ENCODE results near the gene CRABP2. TPM values are rescaled to one million over a fixed set of nuclear protein-coding genes. Genes with fewer than 3 reads are reported as not detected.

Gene CRABP2
- total and polyA plus RNA-seq, 2 of the 13 experiments (the other 11 are each of a cell fraction or from before 2014, with no cell fraction given): 0.40 to 0.60 TPM

DNA sequence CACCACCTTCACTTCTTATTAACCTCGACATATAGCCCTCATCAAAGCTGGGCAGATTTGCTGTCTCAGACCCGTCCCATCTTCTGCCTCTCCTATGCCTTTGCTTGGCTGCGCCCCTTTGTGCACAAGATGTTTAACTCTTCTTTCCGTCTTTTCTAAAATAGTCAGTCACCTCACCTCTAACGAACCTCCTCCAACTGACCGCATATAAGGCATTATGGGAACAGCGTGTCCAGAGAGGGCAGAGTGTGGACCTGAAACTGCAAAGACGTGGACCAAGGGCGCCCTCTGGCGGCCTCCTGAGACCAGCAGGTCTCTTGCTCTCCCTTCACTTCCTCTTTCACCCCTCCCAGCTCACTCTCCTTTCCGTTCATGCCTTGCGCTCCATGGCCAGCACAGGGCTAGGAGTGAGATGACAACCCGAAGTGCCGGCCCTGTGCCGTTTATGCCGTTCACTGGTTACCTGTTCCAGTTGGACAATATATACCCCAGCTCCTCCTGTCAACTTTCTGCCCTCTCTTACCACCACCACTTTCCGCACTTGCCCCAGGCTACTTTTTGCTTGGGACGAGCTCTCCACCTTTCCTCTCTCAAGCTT, 20.4 kb upstream of the CRABP2 start (continued):
- TF ChIP-seq MTA3 (CRISPR knock-in tag; IDR thresholded peaks at IDR 0.05): no peak
- TF ChIP-seq ZFP1 (CRISPR knock-in tag; IDR thresholded peaks at IDR 0.05): no peak
- no peak for TF ChIP-seq NFIC (IDR thresholded peaks at IDR 0.05; ENCODE audit: low read length)
- TF ChIP-seq GABPB1 (CRISPR knock-in tag; IDR thresholded peaks at IDR 0.05): peak; percentile 60
- no peak for TF ChIP-seq ZNF335 (CRISPR knock-in tag; IDR thresholded peaks at IDR 0.05)
- TF ChIP-seq ZFP41 (CRISPR knock-in tag; IDR thresholded peaks at IDR 0.05; ENCODE audit: borderline replicate concordance): no peak
- no peak for TF ChIP-seq ZSCAN20 (CRISPR knock-in tag; IDR thresholded peaks at IDR 0.05; ENCODE audit: borderline replicate concordance)
- no peak for TF ChIP-seq REL (CRISPR knock-in tag; conservative IDR thresholded peaks at IDR 0.05)
- no peak; the same call in 1 of the 2 replicates for TF ChIP-seq ZMYM4 (CRISPR knock-in tag; IDR thresholded peaks at IDR 0.05)
- no peak for TF ChIP-seq ZNF557 (CRISPR knock-in tag; IDR thresholded peaks at IDR 0.05)
- TF ChIP-seq, protein P1, sequence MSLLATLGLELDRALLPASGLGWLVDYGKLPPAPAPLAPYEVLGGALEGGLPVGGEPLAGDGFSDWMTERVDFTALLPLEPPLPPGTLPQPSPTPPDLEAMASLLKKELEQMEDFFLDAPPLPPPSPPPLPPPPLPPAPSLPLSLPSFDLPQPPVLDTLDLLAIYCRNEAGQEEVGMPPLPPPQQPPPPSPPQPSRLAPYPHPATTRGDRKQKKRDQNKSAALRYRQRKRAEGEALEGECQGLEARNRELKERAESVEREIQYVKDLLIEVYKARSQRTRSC (CRISPR knock-in tag; IDR thresholded peaks at IDR 0.05; ENCODE audit: low read depth): no peak
- TF ChIP-seq MIER3 (CRISPR knock-in tag; IDR thresholded peaks at IDR 0.05; ENCODE audit: borderline replicate concordance): no peak
- no peak for TF ChIP-seq RFXANK (CRISPR knock-in tag; IDR thresholded peaks at IDR 0.05)
- TF ChIP-seq, protein P2, sequence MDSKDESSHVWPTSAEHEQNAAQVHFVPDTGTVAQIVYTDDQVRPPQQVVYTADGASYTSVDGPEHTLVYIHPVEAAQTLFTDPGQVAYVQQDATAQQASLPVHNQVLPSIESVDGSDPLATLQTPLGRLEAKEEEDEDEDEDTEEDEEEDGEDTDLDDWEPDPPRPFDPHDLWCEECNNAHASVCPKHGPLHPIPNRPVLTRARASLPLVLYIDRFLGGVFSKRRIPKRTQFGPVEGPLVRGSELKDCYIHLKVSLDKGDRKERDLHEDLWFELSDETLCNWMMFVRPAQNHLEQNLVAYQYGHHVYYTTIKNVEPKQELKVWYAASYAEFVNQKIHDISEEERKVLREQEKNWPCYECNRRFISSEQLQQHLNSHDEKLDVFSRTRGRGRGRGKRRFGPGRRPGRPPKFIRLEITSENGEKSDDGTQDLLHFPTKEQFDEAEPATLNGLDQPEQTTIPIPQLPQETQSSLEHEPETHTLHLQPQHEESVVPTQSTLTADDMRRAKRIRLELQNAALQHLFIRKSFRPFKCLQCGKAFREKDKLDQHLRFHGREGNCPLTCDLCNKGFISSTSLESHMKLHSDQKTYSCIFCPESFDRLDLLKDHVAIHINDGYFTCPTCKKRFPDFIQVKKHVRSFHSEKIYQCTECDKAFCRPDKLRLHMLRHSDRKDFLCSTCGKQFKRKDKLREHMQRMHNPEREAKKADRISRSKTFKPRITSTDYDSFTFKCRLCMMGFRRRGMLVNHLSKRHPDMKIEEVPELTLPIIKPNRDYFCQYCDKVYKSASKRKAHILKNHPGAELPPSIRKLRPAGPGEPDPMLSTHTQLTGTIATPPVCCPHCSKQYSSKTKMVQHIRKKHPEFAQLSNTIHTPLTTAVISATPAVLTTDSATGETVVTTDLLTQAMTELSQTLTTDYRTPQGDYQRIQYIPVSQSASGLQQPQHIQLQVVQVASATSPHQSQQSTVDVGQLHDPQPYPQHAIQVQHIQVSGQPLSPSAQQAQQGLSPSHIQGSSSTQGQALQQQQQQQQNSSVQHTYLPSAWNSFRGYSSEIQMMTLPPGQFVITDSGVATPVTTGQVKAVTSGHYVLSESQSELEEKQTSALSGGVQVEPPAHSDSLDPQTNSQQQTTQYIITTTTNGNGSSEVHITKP (CRISPR knock-in tag; IDR thresholded peaks at IDR 0.05; ENCODE audit: low read depth): no peak
- TF ChIP-seq, protein P3, sequence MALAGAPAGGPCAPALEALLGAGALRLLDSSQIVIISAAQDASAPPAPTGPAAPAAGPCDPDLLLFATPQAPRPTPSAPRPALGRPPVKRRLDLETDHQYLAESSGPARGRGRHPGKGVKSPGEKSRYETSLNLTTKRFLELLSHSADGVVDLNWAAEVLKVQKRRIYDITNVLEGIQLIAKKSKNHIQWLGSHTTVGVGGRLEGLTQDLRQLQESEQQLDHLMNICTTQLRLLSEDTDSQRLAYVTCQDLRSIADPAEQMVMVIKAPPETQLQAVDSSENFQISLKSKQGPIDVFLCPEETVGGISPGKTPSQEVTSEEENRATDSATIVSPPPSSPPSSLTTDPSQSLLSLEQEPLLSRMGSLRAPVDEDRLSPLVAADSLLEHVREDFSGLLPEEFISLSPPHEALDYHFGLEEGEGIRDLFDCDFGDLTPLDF (CRISPR knock-in tag; IDR thresholded peaks at IDR 0.05): no peak
- no peak for TF ChIP-seq SMAD1 (CRISPR knock-in tag; IDR thresholded peaks at IDR 0.05; ENCODE audit: borderline replicate concordance, low read depth)
- TF ChIP-seq ATF3 (CRISPR knock-in tag; IDR thresholded peaks at IDR 0.05): no peak
- TF ChIP-seq ZNF362 (CRISPR knock-in tag; IDR thresholded peaks at IDR 0.05; ENCODE audit: borderline replicate concordance): no peak
- no peak for TF ChIP-seq PLSCR1 (CRISPR knock-in tag; IDR thresholded peaks at IDR 0.05; ENCODE audit: borderline replicate concordance)
- TF ChIP-seq RAD51 (IDR thresholded peaks at IDR 0.05; ENCODE audit: borderline replicate concordance): no peak
- TF ChIP-seq KLF13 (CRISPR knock-in tag; IDR thresholded peaks at IDR 0.05): no peak
- TF ChIP-seq NFKB2 (CRISPR knock-in tag; IDR thresholded peaks at IDR 0.05; ENCODE audit: borderline replicate concordance): no peak
- TF ChIP-seq MYNN (CRISPR knock-in tag; IDR thresholded peaks at IDR 0.05; ENCODE audit: low read depth): no peak
- TF ChIP-seq GTF2F1 (IDR thresholded peaks at IDR 0.05; ENCODE audit: low read length): no peak
- TF ChIP-seq CENPX (CRISPR knock-in tag; IDR thresholded peaks at IDR 0.05): no peak
